A172 (cell line): ENCODE measurements around the gene FITM1. TPM values are rescaled to one million over a fixed set of nuclear protein-coding genes. Genes with fewer than 3 reads are reported as not detected.

Source experiments
- DNase-seq: peaks from one replicate; pipeline ENCODE4 v3.0.0-alpha.2; 2015; ENCODE audit warnings: low spot score
- total RNA-seq: library from RNA; depleted of rRNA; stranded (reverse); fragments of >200 nt; shearing (Covaris generic); gene quantifications from 2 replicates; pipeline ENCODE4 v1.2.3, GENCODE V29; 2014

FITM1 gene
- total RNA-seq, 1 experiment from 2014 or later = not detected

DNA sequence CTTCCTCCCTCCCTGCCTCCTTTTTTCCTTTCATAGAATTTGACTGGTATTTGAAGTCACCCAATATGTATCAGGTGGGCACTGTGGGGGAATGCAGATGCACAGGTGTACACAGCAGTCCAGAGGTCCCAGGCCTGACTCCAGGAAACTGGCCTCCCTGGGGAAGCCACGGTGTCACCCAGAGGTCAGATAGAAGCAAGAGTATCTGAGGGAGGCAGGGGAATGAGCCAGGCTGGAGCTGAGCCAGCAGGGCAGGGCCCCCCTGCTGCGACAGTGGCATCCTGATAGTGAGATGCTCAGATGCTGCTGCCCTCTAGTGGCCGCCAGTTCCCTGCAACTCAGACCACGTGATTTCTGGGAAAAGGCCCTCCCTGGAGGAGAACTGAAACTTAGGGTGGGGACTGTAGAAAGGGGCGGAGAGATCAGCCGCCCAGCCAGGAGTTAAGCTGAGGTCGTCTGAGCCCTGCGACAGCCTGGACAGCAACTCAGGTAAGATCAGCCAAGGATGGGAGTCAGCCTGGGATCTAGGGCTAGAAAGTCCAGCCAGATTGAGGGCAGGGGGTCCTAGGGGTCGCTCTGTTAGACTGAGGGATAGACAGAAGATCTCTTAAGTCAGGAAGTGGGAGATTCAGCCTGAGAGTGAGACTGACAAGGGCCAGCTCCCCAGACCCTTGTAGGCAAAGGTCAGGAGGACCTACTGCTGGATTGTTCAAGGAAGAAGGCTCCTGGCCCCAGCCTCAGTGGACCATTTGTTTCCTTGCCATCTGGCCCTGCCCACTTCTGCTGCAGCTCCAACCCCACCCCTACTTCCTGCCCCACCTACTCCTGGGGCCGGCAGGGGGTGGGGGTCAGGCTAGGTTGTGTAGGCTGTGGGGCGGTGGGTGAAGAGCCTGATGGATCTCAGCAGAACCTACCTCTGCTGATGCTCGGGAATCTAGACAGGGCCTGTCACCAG is 30.7 kb downstream of the FITM1 start, which contains the start of gene IRF9:
Gene IRF9, plus strand, starts transcription at position 416 of the 955 bp plus-strand sequence. CDS start 880 bp downstream, outside the sequence.
- peak; percentile 89 for DNase-seq

DNA sequence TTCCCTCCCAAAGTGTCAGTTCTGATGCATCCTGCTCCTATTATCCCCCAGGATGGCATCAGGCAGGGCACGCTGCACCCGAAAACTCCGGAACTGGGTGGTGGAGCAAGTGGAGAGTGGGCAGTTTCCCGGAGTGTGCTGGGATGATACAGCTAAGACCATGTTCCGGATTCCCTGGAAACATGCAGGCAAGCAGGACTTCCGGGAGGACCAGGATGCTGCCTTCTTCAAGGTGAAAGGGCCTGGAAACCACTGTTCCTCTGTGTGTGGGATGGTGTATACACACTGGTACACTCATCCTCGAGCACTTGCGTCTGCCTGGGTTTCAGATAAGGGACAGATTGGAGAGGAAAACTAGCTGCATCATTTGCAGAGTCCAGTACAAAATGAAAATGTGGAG is 31.6 kb downstream of the FITM1 start:
- DNase-seq = no peak

- no peak for DNase-seq
Measured at GRCh38 chr14:24164518-24164991, 34.1 kb downstream of the FITM1 start.

GRCh38 chr14:24165785-24166184 is 35.3 kb downstream of the FITM1 start:
- no peak for DNase-seq

- DNase-seq = no peak
Measured at GRCh38 chr14:24167469-24168114, 37.1 kb downstream of the FITM1 start.

DNA sequence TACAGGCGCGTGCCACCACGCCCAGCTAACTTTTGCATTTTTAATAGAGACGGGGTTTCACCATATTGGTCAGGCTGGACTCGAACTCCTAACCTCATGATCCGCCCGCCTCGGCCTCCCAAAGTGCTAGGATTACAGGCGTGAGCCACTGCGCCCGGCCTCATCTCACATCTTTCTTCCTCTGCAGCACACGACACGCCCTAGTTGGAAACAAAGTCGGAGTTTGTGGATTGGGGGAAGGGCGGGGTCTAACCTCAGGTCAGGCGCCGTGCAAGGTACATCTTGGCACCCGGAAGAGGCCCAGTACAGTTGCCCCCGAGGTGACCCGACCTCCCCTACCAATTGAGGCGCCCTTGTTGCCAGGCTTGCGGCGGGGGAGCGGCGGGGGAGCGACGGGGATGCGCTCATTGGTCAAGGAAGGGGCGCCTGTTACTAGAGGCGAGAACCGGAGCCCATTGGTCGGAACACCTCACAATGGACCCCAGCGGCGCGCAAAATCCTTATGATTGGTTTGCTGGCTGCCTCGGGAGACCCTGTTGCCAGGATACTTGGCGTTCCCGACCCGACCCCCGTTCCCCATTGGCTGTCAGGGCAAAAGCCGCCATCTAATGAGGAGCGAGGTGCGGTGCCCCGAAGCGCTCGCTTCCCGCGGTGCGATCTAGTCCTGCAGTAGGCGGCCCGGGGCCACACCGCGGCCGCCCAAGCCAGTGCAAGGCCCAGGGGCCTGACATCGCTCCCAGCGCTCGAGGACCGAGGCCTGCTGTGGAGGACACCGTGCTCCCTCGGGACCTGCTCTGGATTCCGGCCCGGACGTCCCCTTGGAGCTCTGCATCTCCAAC is 41.2 kb downstream of the FITM1 start, which contains the start of gene REC8:
Gene REC8, plus strand, starts transcription at position 659 of the 839 bp plus-strand sequence. CDS start 473 bp downstream, outside the sequence.
- DNase-seq = no peak

DNA sequence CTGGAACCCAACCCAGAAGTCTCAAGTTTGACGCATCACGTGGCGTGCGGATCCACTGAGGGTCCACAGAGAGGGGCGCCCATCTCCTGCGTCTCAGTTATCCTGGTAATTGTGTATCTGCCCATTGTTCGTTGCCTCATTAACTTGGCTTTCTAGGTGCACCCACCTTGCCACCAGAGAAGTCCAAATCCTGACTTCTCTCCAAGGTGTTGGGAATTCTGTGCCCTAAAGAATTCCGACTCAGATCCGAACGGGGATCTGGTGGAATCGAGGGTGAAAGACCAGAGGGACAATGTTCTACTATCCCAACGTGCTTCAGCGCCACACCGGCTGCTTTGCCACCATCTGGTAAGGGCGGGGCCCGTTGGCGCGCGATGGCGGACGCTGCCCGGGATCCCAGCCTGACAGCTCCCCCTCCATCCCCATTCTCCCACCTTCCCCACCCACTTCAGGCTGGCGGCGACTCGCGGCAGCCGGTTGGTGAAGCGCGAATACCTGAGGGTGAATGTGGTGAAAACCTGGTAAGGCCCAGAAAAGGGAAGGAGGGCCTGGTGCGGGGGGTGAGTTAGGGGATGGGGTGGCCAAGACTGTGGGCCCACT is 41.9 kb downstream of the FITM1 start:
- no peak for DNase-seq

- DNase-seq = no peak
Measured at GRCh38 chr14:24172871-24173281, 42.4 kb downstream of the FITM1 start.

DNA sequence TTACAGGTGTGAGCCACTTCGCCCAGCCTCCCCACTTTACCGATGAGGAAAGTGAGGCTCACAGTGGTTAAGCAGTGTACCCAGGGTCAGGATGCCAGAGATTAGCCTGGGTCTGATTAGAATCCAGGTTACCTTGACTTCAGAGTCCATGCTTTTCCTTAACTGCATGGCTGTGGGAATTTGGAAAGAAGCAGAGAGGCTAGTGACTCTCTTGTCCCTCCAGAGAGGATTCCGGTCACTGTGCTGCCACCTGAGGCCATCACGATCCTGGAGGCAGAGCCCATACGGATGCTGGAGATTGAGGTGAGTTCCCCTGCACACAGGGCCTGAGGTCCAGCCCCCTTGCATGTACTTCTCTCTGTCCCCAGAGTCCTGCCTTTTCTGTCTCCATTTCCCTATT is 46.1 kb downstream of the FITM1 start:
- DNase-seq = no peak

DNA sequence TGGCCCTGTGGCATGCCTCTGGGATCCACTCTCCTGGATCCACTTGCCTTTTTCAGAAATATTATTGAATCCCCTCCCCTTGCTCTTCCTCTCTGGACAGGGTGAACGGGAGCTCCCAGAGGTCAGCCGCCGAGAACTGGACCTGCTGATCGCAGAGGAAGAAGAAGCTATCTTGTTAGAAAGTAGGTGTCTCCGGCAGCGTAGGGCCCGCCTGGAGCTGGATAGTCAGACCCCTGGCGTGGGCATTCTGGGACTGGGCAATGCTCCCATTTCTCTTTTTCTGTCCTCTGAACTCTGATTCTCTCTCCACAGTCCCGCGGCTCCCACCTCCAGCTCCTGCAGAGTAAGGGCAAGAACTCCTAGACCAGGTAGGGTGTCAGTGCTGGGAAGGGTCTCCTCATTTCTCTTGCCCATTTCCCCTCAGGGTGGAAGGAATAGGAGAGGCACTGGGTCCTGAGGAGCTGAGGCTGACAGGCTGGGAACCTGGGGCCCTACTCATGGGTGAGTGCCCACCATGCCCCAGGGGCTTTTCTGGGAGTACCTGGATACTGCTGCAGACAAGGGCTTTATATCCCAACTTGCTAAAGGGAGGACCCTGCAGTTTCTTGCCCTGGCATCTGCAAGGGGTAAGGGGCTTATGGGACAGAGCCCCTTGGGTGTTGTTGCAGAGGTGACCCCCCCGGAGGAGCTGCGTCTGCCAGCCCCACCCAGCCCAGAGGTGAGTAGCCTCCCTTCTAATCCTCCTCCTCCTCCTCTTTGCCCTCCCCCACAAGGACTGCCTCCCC is 46.8 kb downstream of the FITM1 start:
- no peak for DNase-seq

DNA sequence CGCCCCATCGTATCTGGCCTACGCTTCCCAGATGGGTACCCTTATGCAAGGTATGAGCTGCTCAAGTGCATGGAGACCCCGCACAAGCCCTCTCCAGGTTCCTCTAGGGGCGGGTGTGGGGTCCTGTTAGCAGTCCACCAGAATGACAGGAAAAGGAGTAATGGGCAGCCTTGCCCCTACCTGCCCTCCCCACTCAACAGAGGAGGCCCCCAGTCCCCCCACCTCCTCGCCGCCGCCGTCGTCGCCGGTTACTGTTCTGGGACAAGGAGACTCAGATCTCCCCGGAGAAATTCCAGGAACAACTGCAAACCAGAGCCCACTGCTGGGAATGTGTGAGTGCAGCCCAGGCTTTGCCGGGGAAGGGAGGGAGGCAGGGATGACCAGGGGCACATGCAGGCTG is 47.4 kb downstream of the FITM1 start:
- no peak for DNase-seq

GRCh38 chr14:24178399-24179178 is 48.1 kb downstream of the FITM1 start:
- no peak for DNase-seq

GRCh38 chr14:24179294-24179960 is 49.0 kb downstream of the FITM1 start:
- DNase-seq = no peak

GRCh38 chr14:24179961-24180796 is 49.7 kb downstream of the FITM1 start:
- peak; percentile 26 for DNase-seq

- DNase-seq = no peak
Measured at GRCh38 chr14:24181371-24182077, 51.1 kb downstream of the FITM1 start.
